Rectal smooth muscle tissue (tissue), 1 donor: Measurements from ENCODE around the gene CRYGN.

ENCODE experiments used
- H3K27ac ChIP-seq: one replicate; pipeline ENCODE4 v1.7.0; 2013; ENCODE audit warnings: low read depth, low read length, inconsistent platforms
- H3K27me3 ChIP-seq: one replicate; pipeline ENCODE4 v1.7.0; 2013; ENCODE audit warnings: low read length; ENCODE audit not compliant: control insufficient read depth, insufficient read depth
- H3K36me3 ChIP-seq: one replicate; pipeline ENCODE4 v1.7.0; 2013; ENCODE audit warnings: low read length; ENCODE audit not compliant: control insufficient read depth, insufficient read depth
- H3K4me1 ChIP-seq: one replicate; pipeline ENCODE4 v1.7.0; 2013; ENCODE audit warnings: low read length; ENCODE audit not compliant: control insufficient read depth, insufficient read depth
- H3K4me3 ChIP-seq: one replicate; pipeline ENCODE4 v1.7.0; 2013; ENCODE audit warnings: low read length
- H3K9ac ChIP-seq: one replicate; pipeline ENCODE4 v1.7.0; 2013; ENCODE audit warnings: low read length

Gene CRYGN

DNA sequence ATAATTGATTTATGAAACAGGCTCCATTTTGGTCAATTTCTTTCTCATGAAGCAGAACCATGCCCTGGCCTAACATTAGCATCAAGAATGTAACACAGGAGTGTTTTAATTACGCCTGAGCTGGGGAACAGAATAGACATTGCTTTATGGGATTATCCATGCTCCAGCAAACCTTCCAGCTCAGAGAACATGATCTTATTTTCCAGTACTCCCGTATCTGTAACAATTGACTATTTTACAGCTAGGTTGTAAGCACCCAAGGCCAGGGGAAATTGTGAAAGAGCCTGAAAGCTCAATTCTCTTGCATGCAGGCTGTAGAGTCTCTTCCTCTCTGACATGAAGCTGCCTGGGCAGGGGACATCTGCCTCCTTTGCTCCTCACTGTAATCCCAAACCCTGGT is 30.8 kb upstream of the CRYGN start:
- no peak overlapping the region for H3K9ac ChIP-seq
- H3K4me3 ChIP-seq = no peak overlapping the region
- H3K27me3 ChIP-seq = no peaks in the 10 kb centered on the region
- H3K36me3 ChIP-seq = peaks cover 14% of the 10 kb centered on the region
- no peaks in the 10 kb centered on the region for H3K4me1 ChIP-seq
- H3K27ac ChIP-seq = no peak overlapping the region

DNA sequence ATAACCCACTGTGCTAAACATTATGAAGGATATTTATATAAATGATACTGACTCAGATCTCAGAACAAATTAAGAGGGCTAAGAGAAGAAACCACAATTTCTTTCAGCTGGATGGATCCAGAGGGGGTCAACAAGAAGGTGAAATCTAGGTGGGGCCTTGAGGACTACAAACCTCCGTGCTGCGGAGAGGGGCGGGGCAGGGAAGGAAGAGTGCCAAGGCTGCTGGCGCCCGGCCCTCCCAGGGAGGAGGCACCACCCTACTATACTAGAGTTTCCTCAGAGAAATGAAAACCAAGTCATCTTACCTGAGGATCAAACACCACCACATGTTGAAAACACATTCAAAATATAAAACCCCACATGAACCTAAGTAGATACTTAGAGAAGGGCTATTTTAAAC is 29.3 kb upstream of the CRYGN start:
- Histone ChIP-seq H3K27ac (no peak overlapping the region), H3K4me3 (no peak overlapping the region), H3K36me3 (peaks cover 19% of the 10 kb centered on the region), H3K27me3 (no peaks in the 10 kb centered on the region), H3K4me1 (no peaks in the 10 kb centered on the region), H3K9ac (no peak overlapping the region)

DNA sequence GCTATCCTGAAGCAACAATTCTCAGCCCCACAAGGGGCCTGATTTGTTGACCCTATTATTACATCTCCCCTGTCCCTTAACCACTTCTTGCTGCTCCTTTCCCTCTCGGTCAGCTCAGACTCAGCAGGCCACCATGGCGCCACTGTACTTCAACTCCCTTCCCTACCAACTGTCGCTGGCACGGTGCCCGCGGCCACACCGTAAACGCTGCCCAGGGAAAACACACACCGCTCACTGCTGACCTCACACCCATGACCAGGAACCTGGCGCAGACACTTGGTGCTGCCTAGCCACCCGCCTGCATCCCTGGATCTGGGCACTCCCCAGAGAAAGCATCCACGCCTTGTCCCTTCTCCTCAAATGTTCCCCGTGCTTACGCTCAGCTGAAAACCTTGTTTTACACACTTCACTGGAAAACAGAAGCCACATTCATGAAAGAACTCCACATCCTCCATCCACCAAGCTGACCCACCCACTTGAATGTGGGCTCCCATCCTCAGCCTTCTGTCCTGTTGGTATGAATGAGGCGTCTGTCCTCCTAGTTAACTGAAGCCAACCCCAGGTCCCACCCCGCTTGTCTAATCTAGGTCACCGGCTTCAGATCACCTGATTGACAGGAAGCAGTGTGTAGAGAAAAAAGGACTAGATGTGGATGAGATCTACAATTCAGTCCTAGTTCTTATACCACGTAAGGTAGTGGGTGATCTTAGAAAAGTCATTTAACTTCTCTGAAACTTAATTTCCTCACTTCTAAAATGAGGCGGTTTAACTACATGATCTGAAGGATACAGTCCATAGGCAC is 28.5 kb upstream of the CRYGN start:
- Histone ChIP-seq H3K4me3 (no peak overlapping the region), H3K9ac (no peak overlapping the region), H3K4me1 (no peaks in the 10 kb centered on the region), H3K27ac (no peak overlapping the region), H3K27me3 (no peaks in the 10 kb centered on the region), H3K36me3 (peaks cover 22% of the 10 kb centered on the region)

DNA sequence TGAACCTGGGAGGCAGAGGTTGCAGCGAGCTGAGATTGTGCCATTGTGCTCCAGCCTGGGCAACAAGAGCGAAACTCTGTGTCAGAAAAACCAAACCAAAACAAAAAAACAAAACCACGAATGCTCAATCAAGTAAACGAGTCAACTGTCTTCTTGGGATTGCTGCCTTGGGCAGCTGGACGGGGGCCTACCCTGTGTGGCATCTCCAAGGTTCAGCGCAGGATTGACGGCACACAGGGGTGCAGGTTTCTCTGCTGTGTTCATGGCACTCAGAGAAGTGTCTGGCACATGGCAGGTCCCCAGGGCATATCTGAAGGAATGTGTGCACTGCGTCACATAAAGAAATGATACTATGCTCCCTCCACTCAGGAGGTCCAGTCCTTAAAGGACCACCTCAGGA is 25.2 kb upstream of the CRYGN start:
- peaks cover 17% of the 10 kb centered on the region for H3K4me1 ChIP-seq
- no peaks in the 10 kb centered on the region for H3K27me3 ChIP-seq
- no peak overlapping the region for H3K4me3 ChIP-seq
- H3K9ac ChIP-seq = no peak overlapping the region
- H3K27ac ChIP-seq = no peak overlapping the region
- peaks cover 22% of the 10 kb centered on the region for H3K36me3 ChIP-seq

DNA sequence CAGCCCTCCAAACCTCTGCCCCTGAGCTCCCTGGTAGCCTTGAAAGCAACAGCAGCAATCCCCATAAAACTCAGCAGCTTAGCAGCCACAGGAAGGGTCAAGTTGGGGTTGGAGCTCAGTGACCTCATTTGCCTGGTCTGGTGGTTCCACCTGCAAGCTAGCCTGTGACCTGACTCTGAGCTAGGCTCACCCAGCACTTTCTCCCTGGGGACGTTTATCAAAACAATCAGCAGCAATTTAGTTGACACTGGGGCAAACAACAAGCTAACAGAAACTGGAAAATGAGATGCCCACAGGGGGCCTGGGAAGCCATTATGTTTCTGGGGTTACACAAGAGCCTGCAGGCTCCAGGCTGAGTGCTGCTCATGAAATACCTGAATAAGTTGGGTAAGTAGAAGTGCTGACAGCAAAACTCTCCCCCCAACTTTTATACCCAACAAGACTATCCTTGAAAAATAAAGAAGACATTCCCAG is 22.4 kb upstream of the CRYGN start:
- H3K4me3 ChIP-seq = no peak overlapping the region
- H3K4me1 ChIP-seq = peaks cover 28% of the 10 kb centered on the region
- peaks cover 11% of the 10 kb centered on the region for H3K36me3 ChIP-seq
- no peaks in the 10 kb centered on the region for H3K27me3 ChIP-seq
- H3K27ac ChIP-seq = peak overlapping the region; percentile 33
- H3K9ac ChIP-seq = no peak overlapping the region

DNA sequence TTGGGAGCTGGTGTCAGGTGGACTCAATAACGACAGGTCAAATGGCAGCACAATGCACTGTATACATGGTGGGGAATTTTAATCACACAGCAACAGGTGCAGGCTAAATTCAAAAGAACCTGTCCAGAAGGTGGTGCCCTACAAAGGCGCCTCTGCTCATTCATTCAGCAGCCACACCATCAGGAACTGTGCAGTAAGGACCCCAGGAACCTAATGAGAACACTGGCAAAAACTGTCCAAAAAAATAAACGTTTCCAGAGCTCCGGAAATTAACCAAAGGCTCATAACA is 21.9 kb upstream of the CRYGN start:
- Histone ChIP-seq H3K27ac (peak overlapping the region; percentile 99), H3K4me1 (peaks cover 28% of the 10 kb centered on the region), H3K27me3 (no peaks in the 10 kb centered on the region), H3K4me3 (no peak overlapping the region), H3K36me3 (peaks cover 11% of the 10 kb centered on the region), H3K9ac (no peak overlapping the region)

DNA sequence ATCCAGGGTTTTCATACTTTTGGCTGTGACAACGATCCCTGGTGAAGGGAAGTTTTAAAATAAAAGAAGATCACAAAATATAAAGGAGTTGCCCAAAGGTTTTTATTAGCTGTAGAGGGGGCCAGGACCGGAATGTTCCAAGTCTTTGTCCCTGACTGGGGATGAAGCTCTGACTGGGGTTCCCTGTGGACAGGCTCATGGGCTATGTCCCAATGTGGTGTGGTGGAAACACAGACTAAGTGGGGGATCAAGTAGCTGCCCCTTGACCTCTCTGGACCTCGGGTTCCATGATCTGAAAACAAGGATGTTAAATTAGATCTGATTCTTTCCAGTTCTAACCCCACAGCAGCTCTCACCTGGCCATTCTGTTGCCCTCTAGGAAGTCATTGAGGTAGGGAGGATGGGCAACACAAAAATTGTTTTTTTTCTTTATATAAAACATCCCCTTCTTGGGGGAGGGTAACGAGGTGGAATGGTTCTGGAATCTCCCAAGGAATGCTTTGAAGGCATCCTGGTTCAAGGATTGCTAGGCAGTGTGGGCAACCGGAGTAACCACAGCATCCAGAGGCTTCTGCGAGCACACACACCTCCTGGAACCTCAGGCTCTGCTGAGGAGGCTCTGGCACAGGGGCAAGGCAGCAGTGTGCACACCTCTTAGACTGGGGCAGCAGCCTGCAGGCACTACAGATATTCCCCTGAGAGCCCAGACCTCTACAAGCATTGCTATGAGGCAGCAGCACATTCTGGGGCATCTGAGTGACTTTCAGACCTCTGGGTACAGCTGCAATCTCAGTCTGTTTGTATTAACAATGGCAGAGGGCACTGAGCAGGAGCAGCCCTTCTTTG is 21.4 kb upstream of the CRYGN start:
- H3K27ac ChIP-seq = peak overlapping the region; percentile 99
- H3K36me3 ChIP-seq = peaks cover 10% of the 10 kb centered on the region
- peaks cover 28% of the 10 kb centered on the region for H3K4me1 ChIP-seq
- H3K27me3 ChIP-seq = no peaks in the 10 kb centered on the region
- H3K9ac ChIP-seq = no peak overlapping the region
- no peak overlapping the region for H3K4me3 ChIP-seq

DNA sequence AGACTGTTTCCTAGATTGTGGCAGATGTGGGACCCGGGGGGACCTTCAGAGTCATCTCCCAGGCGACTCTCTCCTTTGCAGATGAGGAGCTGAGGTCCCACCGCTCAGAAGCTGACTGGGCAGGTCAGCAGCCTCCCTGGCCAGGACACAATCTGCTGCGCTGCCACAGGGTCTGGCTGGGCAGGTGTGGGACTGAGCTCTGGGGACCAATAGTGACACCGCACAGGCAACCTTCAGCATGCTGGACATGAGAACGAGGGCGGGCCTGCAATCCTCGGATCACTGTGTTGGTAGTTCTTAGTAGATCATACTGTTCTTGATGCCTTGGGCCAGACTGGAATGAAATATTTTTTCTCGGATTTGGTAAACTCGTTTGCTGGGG is 20.5 kb upstream of the CRYGN start:
- H3K27ac ChIP-seq = peak overlapping the region; percentile 99
- peak overlapping the region; percentile 55 for H3K4me3 ChIP-seq
- peak overlapping the region; percentile 47 for H3K9ac ChIP-seq
- H3K4me1 ChIP-seq = peaks cover 28% of the 10 kb centered on the region
- H3K36me3 ChIP-seq = peaks cover 7% of the 10 kb centered on the region
- H3K27me3 ChIP-seq = no peaks in the 10 kb centered on the region

DNA sequence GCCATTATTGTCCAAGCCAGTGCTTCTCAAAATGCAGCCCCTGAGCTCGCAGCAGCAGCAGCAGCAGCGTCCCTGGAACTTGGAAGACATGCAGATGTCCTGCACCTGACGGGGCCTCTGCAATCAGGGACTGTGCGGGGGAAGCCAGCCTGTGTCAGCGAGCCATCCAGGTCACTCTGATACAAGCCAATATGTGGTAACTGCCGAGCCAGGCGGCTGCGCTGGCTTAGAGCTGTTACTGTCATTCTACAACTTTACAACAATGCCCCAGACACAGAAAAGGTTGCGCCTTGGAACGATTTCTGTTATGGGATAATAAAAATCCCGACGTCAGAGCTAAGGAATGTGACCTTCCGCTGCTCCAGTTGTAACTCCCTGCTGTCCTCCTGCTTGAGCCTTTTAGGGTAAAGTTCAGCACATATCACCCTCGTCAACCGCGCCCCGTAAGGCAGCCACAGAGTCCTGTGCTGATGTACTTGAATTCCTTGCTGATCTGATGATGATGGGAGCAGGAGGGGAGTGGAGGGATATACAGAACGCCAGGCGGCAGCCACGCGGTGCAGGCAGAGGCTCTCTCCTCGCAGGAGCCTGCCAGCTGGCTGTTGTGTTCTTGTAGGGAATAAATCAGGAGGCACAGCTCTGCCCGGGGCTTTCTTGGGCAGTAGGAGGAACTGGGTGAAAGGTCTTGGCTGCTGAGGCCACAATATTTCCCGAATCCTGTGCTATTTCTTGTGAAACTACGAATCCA is 20.0 kb upstream of the CRYGN start:
- H3K27ac ChIP-seq = peak overlapping the region; percentile 99
- H3K27me3 ChIP-seq = no peaks in the 10 kb centered on the region
- H3K4me1 ChIP-seq = peaks cover 28% of the 10 kb centered on the region
- peak overlapping the region; percentile 55 for H3K4me3 ChIP-seq
- H3K9ac ChIP-seq = peak overlapping the region; percentile 53
- peaks cover 3% of the 10 kb centered on the region for H3K36me3 ChIP-seq

DNA sequence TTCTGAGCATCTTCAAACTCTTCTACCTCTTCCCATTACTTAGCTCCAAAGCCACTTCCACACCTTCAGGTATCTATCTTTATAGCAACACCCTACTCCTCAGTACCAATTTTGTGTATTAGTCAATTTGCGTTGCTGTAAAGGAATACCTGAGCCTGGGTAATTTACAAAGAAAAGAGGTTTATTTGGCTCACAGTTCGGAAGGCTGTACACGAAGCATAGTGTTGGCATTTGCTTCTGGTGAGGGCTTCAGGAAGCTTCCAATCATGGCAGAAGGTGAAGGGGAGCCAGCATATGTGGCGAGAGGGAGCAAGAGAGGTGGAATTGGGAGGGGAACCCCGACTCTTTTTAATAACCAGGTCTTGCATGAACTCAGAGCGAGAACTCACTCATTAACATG is 17.6 kb upstream of the CRYGN start:
- H3K4me1 ChIP-seq = peaks cover 28% of the 10 kb centered on the region
- no peak overlapping the region for H3K4me3 ChIP-seq
- H3K36me3 ChIP-seq = no peaks in the 10 kb centered on the region
- no peak overlapping the region for H3K27ac ChIP-seq
- H3K27me3 ChIP-seq = no peaks in the 10 kb centered on the region
- no peak overlapping the region for H3K9ac ChIP-seq

DNA sequence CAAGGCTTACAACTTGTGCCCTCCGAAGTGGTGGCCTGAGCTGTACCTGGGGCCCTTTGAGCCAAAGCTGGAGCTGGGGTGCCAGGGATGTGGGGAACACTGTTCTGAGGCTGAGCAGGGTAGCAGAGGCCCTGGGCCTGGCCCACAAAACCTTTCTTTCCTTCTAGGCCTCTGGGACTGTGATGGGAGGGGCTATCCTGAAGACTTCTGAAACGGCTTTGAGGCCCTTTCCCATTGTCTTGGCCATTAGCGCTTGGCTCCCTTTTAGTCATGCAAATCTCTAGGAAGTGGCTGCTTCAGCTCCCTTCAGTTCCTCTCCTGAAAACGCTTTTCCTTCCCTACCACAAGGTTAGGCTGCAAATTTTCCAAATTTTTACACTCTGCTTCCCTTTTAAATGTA is 16.8 kb upstream of the CRYGN start:
- Histone ChIP-seq H3K4me3 (no peak overlapping the region), H3K27me3 (no peaks in the 10 kb centered on the region), H3K4me1 (peaks cover 26% of the 10 kb centered on the region), H3K36me3 (no peaks in the 10 kb centered on the region), H3K27ac (no peak overlapping the region), H3K9ac (no peak overlapping the region)

DNA sequence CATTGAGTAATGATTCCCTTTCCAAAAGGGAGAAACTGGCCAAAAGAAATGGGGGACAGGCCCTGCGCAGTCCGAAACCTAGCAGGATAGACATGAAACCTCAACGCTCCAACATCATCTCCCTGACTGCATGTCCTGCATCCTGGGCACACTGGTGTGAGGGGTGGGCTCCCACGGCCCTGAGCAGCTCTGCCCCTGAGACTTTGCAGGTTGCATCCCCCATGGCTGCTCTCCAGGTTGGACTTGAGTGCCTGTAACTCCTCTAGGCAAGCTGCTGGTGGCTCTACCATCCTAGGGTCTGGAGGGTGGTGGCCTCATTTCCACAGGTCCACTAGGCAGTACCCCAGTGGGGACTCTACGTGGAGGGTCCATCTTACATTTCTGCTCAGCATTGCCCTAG is 16.3 kb upstream of the CRYGN start:
- Histone ChIP-seq H3K4me3 (no peak overlapping the region), H3K27me3 (no peaks in the 10 kb centered on the region), H3K9ac (no peak overlapping the region)

More for the DNA sequence above, 16.3 kb upstream of the CRYGN start:
- H3K4me1 ChIP-seq = peaks cover 22% of the 10 kb centered on the region
- H3K36me3 ChIP-seq = no peaks in the 10 kb centered on the region
- H3K27ac ChIP-seq = no peak overlapping the region
